Lung (tissue), 12 donors: ENCODE data around the gene PDS5B. TPM values are rescaled to one million over a fixed set of nuclear protein-coding genes. Genes with fewer than 3 reads are reported as not detected.

Source experiments
- ATAC-seq: fragments of 200-7000 bp; cut with Tn5 transposase; one replicate; pipeline ENCODE4 v1.9.1; 2020; ENCODE audit warnings: moderate number of reproducible peaks; ENCODE audit not compliant: insufficient read depth, low FRiP score
- DNase-seq, 3 donors: peaks; one replicate each; pipeline ENCODE4 v3.0.0-alpha.2; 2013 to 2017
- H3K27ac ChIP-seq, 2 donors: one replicate each; pipeline ENCODE4 v1.5.1; 2013; ENCODE audit warnings: mild to moderate bottlenecking in 2 of 2, moderate library complexity in 2 of 2, control low read depth in 1 of 2, inconsistent platforms in 1 of 2, low read depth in 1 of 2, low read length in 1 of 2
- H3K27me3 ChIP-seq, 3 donors: one replicate each; pipeline ENCODE4 v1.5.1; 2013; ENCODE audit warnings: low read length in 2 of 3; ENCODE audit not compliant: control insufficient read depth in 3 of 3, insufficient read depth in 3 of 3
- H3K36me3 ChIP-seq, 4 donors: one replicate each; pipeline ENCODE4 v1.5.1; 2013; ENCODE audit warnings: low read length in 4 of 4, mild to moderate bottlenecking in 1 of 4, moderate library complexity in 1 of 4; ENCODE audit not compliant: control insufficient read depth in 4 of 4, insufficient read depth in 4 of 4
- H3K4me1 ChIP-seq, 5 donors: one replicate each; pipeline ENCODE4 v1.5.1; 2013; ENCODE audit warnings: low read length in 5 of 5, mild to moderate bottlenecking in 2 of 5, moderate library complexity in 1 of 5; ENCODE audit not compliant: control insufficient read depth in 5 of 5, insufficient read depth in 5 of 5
- H3K4me3 ChIP-seq: one replicate; pipeline ENCODE4 v1.5.1; 2013; ENCODE audit warnings: mild to moderate bottlenecking, control low read depth, moderate library complexity
- H3K9ac ChIP-seq, 2 donors: one replicate each; pipeline ENCODE4 v1.5.1; 2013; ENCODE audit warnings: low read length in 2 of 2, control low read depth in 1 of 2; ENCODE audit not compliant: insufficient read depth in 1 of 2
- H3K9me3 ChIP-seq, 4 donors: one replicate each; pipeline ENCODE4 v1.5.1; 2013; ENCODE audit warnings: low read length in 3 of 4, mild to moderate bottlenecking in 1 of 4, moderate library complexity in 1 of 4; ENCODE audit not compliant: control insufficient read depth in 4 of 4, insufficient read depth in 3 of 4
- CTCF ChIP-seq: IDR thresholded peaks from 2 replicates; pipeline ENCODE4 v1.5.1; 2012; ENCODE audit warnings: mild to moderate bottlenecking; ENCODE audit errors: control extremely low read depth, extremely low read depth
- WGBS, 2 donors: extraction: QIAGEN DNeasy Blood & Tissue Kit; methylation state at CpG; one replicate each; pipeline ENCODE4 v1.1.7; 2013; 5-methylcytosine and 5-hydroxymethylcytosine counted together
- polyA plus RNA-seq, 2 donors: library from polyadenylated mRNA; stranded (reverse); fragments of 200-250 nt; gene quantifications; one replicate each; pipeline ENCODE4 v1.2.1, GENCODE V29; 2013
- total RNA-seq, 2 donors: library from RNA; depleted of rRNA in 1 of 2; stranded (reverse); fragments of >200 nt in 1 of 2; gene quantifications; one replicate each; pipeline ENCODE4 v1.2.1, GENCODE V29; 2014 to 2021
- donor health status: control.
- donor health status: control.
- donor health status: Bipolar disorder and iron deficiency.
- donor health status: healthy.
- donor health status: DM: yes; HTN: yes; CAD: no.

Gene PDS5B
- total and polyA plus RNA-seq, 4 donors: 5.3 to 111 (median 19.3) TPM

GRCh38 chr13:32629866-32630265 is 43.6 kb downstream of the PDS5B start:
- no peak for TF ChIP-seq CTCF
- ATAC-seq (no peak), DNase-seq (no peak)
- no peak overlapping the region for H3K9ac ChIP-seq
- no peaks in the 10 kb centered on the region for H3K36me3 ChIP-seq
- H3K4me3 ChIP-seq: no peak overlapping the region
- H3K27ac ChIP-seq: no peak overlapping the region
- H3K27me3 ChIP-seq: no peaks in the 10 kb centered on the region
- WGBS, 2 donors: 77 to 78% methylated on average over 1 of the region's 1 CpG
- H3K4me1 ChIP-seq: peaks cover 0 to 16% (median 3%) of the 10 kb centered on the region in 5 donors
- H3K9me3 ChIP-seq: no peaks in the 10 kb centered on the region

- no peaks in the 10 kb centered on the region for H3K27me3 ChIP-seq
- no peak for ATAC-seq
- H3K4me1 ChIP-seq: peaks cover 0 to 12% (median 3%) of the 10 kb centered on the region in 5 donors
- no peak overlapping the region for H3K9ac ChIP-seq
- H3K9me3 ChIP-seq: no peaks in the 10 kb centered on the region
- H3K4me3 ChIP-seq: no peak overlapping the region
- 86 to 93% methylated on average over 3 of the region's 3 CpGs for WGBS, 2 donors
- H3K27ac ChIP-seq: no peak overlapping the region
- no peaks in the 10 kb centered on the region for H3K36me3 ChIP-seq
- TF ChIP-seq CTCF: no peak
- DNase-seq: peak in 1 of 3 donors; percentile 25
These were observed 46.2 kb downstream of the PDS5B start for GRCh38 chr13:32632343-32632909.

- H3K4me1 ChIP-seq: peaks cover 0 to 8% (median 0%) of the 10 kb centered on the region in 5 donors
- H3K9me3 ChIP-seq: no peaks in the 10 kb centered on the region
- H3K9ac ChIP-seq: no peak overlapping the region
- TF ChIP-seq CTCF: no peak
- no peaks in the 10 kb centered on the region for H3K27me3 ChIP-seq
- DNase-seq (no peak), ATAC-seq (no peak)
- WGBS, 2 donors: 96 to 100% methylated on average over 1 of the region's 1 CpG
- H3K4me3 ChIP-seq: no peak overlapping the region
- no peak overlapping the region for H3K27ac ChIP-seq
- no peaks in the 10 kb centered on the region for H3K36me3 ChIP-seq
These were observed 50.5 kb downstream of the PDS5B start for GRCh38 chr13:32636711-32637110.

GRCh38 chr13:32638739-32639138 is 52.5 kb downstream of the PDS5B start:
- ATAC-seq (no peak), DNase-seq (no peak)
- H3K4me3 ChIP-seq: no peak overlapping the region
- no peaks in the 10 kb centered on the region for H3K27me3 ChIP-seq
- TF ChIP-seq CTCF: no peak
- 23 to 60% methylated on average over 9 of the region's 9 CpGs for WGBS, 2 donors
- H3K9me3 ChIP-seq: no peaks in the 10 kb centered on the region
- H3K36me3 ChIP-seq: no peaks in the 10 kb centered on the region
- peaks cover 0 to 8% (median 0%) of the 10 kb centered on the region in 5 donors for H3K4me1 ChIP-seq
- no peak overlapping the region for H3K9ac ChIP-seq
- H3K27ac ChIP-seq: no peak overlapping the region
